ENCODE results near the gene KIAA0040.

DNA sequence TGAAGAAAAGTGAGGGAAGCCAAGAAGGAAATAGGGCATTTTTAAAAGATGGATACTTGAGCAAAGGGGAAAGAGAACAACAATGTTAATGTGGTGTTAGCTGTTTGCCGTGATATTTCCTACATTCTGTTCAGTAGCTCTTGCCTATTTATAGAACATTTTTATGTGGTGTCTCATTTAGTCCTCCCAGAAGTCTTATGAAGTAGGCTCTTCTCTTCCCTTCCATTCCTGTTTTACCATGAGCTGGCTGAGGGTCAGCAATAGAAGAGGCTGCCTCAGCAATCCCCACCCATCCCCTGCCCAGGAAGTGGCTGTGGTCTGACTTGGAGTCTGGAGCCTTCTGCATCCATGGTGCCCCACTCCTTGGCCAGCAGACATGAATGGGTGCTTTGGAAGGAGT, 60.1 kb downstream of the KIAA0040 start:
- TF ChIP-seq CTCF (conservative IDR thresholded peaks at IDR 0.05 in 1 of 2, IDR thresholded peaks at IDR 0.05 in 1 of 2; ENCODE audit: extremely low read depth in 1 of 2, insufficient read depth in 1 of 2, low read depth in 1 of 2, low read length in 2 of 2) = no peak
- no peak for TF ChIP-seq EZH2 (IDR thresholded peaks at IDR 0.05; ENCODE audit: borderline replicate concordance, low read length)

Measured in mammary epithelial cell (primary cell).